Measurements from ENCODE around the gene PRMT7.

DNA sequence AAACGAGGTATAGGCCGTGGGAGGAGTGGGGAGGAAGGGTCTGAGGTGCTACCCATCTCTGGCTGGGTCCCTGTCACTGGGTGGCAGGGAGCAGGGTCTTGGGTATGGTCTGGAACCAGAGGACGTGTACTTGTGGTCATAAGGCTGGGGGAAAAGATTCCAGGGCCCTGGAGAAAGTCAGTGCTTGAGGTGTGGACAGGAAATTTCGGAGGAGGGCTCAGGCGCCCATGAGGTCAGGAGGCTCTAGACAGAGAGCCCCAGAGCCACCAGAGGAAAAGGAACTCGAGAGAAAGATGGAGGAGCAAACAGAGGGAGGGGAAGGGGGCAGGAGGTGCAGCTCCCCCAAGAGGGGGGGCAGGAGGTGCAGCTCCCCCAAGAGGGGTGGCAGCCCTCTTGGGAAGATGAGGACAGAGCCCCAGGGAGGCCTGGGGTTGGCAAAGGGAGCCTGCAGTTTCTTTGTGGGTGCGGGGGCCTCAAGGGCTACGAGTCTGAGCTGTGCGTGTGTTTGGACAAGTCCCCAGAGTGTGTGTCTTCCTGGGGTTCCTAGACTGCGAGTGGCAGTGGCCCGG, 47.2 kb upstream of the PRMT7 start:
- TF ChIP-seq, protein P1, sequence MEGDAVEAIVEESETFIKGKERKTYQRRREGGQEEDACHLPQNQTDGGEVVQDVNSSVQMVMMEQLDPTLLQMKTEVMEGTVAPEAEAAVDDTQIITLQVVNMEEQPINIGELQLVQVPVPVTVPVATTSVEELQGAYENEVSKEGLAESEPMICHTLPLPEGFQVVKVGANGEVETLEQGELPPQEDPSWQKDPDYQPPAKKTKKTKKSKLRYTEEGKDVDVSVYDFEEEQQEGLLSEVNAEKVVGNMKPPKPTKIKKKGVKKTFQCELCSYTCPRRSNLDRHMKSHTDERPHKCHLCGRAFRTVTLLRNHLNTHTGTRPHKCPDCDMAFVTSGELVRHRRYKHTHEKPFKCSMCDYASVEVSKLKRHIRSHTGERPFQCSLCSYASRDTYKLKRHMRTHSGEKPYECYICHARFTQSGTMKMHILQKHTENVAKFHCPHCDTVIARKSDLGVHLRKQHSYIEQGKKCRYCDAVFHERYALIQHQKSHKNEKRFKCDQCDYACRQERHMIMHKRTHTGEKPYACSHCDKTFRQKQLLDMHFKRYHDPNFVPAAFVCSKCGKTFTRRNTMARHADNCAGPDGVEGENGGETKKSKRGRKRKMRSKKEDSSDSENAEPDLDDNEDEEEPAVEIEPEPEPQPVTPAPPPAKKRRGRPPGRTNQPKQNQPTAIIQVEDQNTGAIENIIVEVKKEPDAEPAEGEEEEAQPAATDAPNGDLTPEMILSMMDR (conservative IDR thresholded peaks at IDR 0.05) = no peak
- no peak for TF ChIP-seq EZH2 (IDR thresholded peaks at IDR 0.05; ENCODE audit: low read depth)
